HEK293 (cell line): Measurements from ENCODE around the gene MTMR3.

Experiments
- CTCF ChIA-PET: fragments of 350-600 bp; formaldehyde crosslinking; extraction: SDS; loops from one replicate; lab custom pipeline; 2021; ENCODE audit warnings: antibody characterized with exemption; lab: Yijun Ruan, JAX
- POLR2A ChIA-PET: fragments of 300-600 bp; formaldehyde crosslinking; extraction: SDS; loops from one replicate; lab custom pipeline; 2020; ENCODE audit warnings: antibody characterized with exemption, inconsistent platforms; lab: Yijun Ruan, JAX
- H3K27ac ChIP-seq: fragments of 200-500 bp; sonication (Bioruptor generic); 2 replicates; pipeline ENCODE4 v1.5.1; 2014; ENCODE audit warnings: low read depth, low read length, control low read depth, inconsistent platforms; ENCODE audit errors: extremely low read depth
- H3K36me3 ChIP-seq, 2 experiments: fragments of 200-500 bp in 1 of 2; sonication (Bioruptor generic) in 1 of 2; 1 replicate in 1 of 2; 2 replicates in 1 of 2; pipeline ENCODE4 v1.5.1; 2014 to 2017; ENCODE audit warnings: inconsistent platforms in 2 of 2, low read length in 2 of 2; ENCODE audit not compliant: control insufficient read depth in 2 of 2, insufficient read depth in 1 of 2
- H3K4me1 ChIP-seq: fragments of 200-500 bp; sonication (Bioruptor generic); 2 replicates; pipeline ENCODE4 v1.5.1; 2014; ENCODE audit warnings: mild to moderate bottlenecking, low read length, inconsistent platforms; ENCODE audit not compliant: control insufficient read depth, insufficient read depth
- H3K4me3 ChIP-seq: 2 replicates; pipeline ENCODE4 v1.5.1; 2011; ENCODE audit warnings: low read depth, mild to moderate bottlenecking, control low read depth, low read length, moderate library complexity
- H3K9me3 ChIP-seq: fragments of 200-500 bp; sonication (Bioruptor generic); 2 replicates; pipeline ENCODE4 v1.5.1; 2014; ENCODE audit warnings: low read depth, low read length, inconsistent platforms; ENCODE audit not compliant: control insufficient read depth, insufficient read depth
- GLI2 ChIP-seq: fragments of 450-650 bp; formaldehyde crosslinking; IDR thresholded peaks from 2 replicates; pipeline ENCODE4; 2017; ENCODE audit warnings: missing biosample characterization, missing genetic modification characterization, low read depth, borderline replicate concordance
- GLI4 ChIP-seq: fragments of 450-650 bp; formaldehyde crosslinking; IDR thresholded peaks from 2 replicates; pipeline ENCODE4 v1.5.1; 2016; ENCODE audit warnings: missing biosample characterization, missing genetic modification characterization
- INSM2 ChIP-seq: fragments of 450-650 bp; formaldehyde crosslinking; IDR thresholded peaks from 2 replicates; pipeline ENCODE4 v1.5.1; 2016; ENCODE audit warnings: missing biosample characterization, missing genetic modification characterization
- PRDM4 ChIP-seq: fragments of 450-650 bp; formaldehyde crosslinking; IDR thresholded peaks from 2 replicates; pipeline ENCODE4 v1.5.1; 2017; ENCODE audit warnings: missing biosample characterization, missing genetic modification characterization
- SETDB1 ChIP-seq: IDR thresholded peaks from one replicate; pipeline ENCODE4 v1.6.1; 2017; ENCODE audit warnings: mild to moderate bottlenecking, low read length, moderate library complexity, mixed read lengths; ENCODE audit not compliant: insufficient read length
- SP7 ChIP-seq: fragments of 450-650 bp; formaldehyde crosslinking; IDR thresholded peaks from 2 replicates; pipeline ENCODE4 v1.5.1; 2016; ENCODE audit warnings: missing biosample characterization, missing genetic modification characterization
- WT1 ChIP-seq: fragments of 450-650 bp; formaldehyde crosslinking; IDR thresholded peaks from 2 replicates; pipeline ENCODE4 v1.5.1; 2016; ENCODE audit warnings: missing biosample characterization, missing genetic modification characterization
- ZFHX2 ChIP-seq: fragments of 450-650 bp; formaldehyde crosslinking; conservative IDR thresholded peaks from 2 replicates; pipeline ENCODE4 v1.5.1; 2016; ENCODE audit warnings: missing biosample characterization, missing genetic modification characterization
- ZNF175 ChIP-seq: fragments of 450-650 bp; formaldehyde crosslinking; IDR thresholded peaks from 2 replicates; pipeline ENCODE4 v1.5.1; 2016; ENCODE audit warnings: missing biosample characterization, missing genetic modification characterization
- ZNF19 ChIP-seq: fragments of 450-650 bp; formaldehyde crosslinking; IDR thresholded peaks from 2 replicates; pipeline ENCODE4; 2016; ENCODE audit warnings: missing biosample characterization, missing genetic modification characterization, low read depth
- ZNF23 ChIP-seq: fragments of 450-650 bp; formaldehyde crosslinking; IDR thresholded peaks from 2 replicates; pipeline ENCODE4 v1.5.1; 2016; ENCODE audit warnings: missing biosample characterization, missing genetic modification characterization, borderline replicate concordance
- ZNF335 ChIP-seq: fragments of 450-650 bp; formaldehyde crosslinking; conservative IDR thresholded peaks from 2 replicates; pipeline ENCODE4 v1.5.1; 2016; ENCODE audit warnings: missing biosample characterization, missing genetic modification characterization
- ZNF510 ChIP-seq: fragments of 450-650 bp; formaldehyde crosslinking; IDR thresholded peaks from 2 replicates; pipeline ENCODE4 v1.5.1; 2018; ENCODE audit warnings: mild to moderate bottlenecking, missing genetic modification characterization, missing biosample characterization; ENCODE audit not compliant: insufficient replicate concordance
- ZNF600 ChIP-seq: fragments of 450-650 bp; formaldehyde crosslinking; IDR thresholded peaks from 2 replicates; pipeline ENCODE4 v1.5.1; 2016; ENCODE audit warnings: missing biosample characterization, missing genetic modification characterization
- ZNF747 ChIP-seq: fragments of 450-650 bp; formaldehyde crosslinking; IDR thresholded peaks from 2 replicates; pipeline ENCODE4 v1.5.1; 2016; ENCODE audit warnings: missing biosample characterization, missing genetic modification characterization
- ZNF792 ChIP-seq: fragments of 450-650 bp; formaldehyde crosslinking; IDR thresholded peaks from 2 replicates; pipeline ENCODE4 v1.5.1; 2016; ENCODE audit warnings: missing biosample characterization, missing genetic modification characterization
- ZSCAN4 ChIP-seq: fragments of 450-650 bp; formaldehyde crosslinking; IDR thresholded peaks from 2 replicates; pipeline ENCODE4 v1.5.1; 2017; ENCODE audit warnings: missing biosample characterization, missing genetic modification characterization
- TF ChIP-seq, protein P1 (sequence below): fragments of 450-650 bp; formaldehyde crosslinking; IDR thresholded peaks from 2 replicates; pipeline ENCODE4 v1.5.1; 2016; ENCODE audit warnings: missing biosample characterization, missing genetic modification characterization
- TF ChIP-seq, protein P2 (sequence below): fragments of 450-650 bp; formaldehyde crosslinking; IDR thresholded peaks from 2 replicates; pipeline ENCODE4 v1.5.1; 2016; ENCODE audit warnings: missing biosample characterization, missing genetic modification characterization
- TF ChIP-seq, protein P3 (sequence below): fragments of 450-650 bp; IDR thresholded peaks from 2 replicates; pipeline ENCODE4 v1.5.1; 2018; ENCODE audit warnings: missing biosample characterization, mild to moderate bottlenecking, missing genetic modification characterization
- TF ChIP-seq, protein P4 (sequence below): fragments of 450-650 bp; formaldehyde crosslinking; IDR thresholded peaks from 2 replicates; pipeline ENCODE4 v1.5.1; 2016; ENCODE audit warnings: missing biosample characterization, missing genetic modification characterization

The MTMR3 gene

GRCh38 chr22:29872989-29873388 is 10.0 kb upstream of the MTMR3 start:
- ChIA-PET POLR2A (interaction anchor here (1.3 kb wide), 1 partner anchor 10 kb away, joined by 5 read pairs; the partner anchor contains the start of gene MTMR3), CTCF (no interaction called here)
- TF ChIP-seq ZNF747 (tag by site-specific recombination) (no peak), SETDB1 (no peak), ZFHX2 (tag by site-specific recombination) (no peak), ZNF600 (no peak), ZNF175 (tag by site-specific recombination) (no peak), GLI2 (tag by site-specific recombination) (no peak), ZNF23 (tag by site-specific recombination) (no peak), WT1 (no peak), ZNF792 (tag by site-specific recombination) (no peak), ZNF335 (tag by site-specific recombination) (no peak)
- TF ChIP-seq, protein P1, sequence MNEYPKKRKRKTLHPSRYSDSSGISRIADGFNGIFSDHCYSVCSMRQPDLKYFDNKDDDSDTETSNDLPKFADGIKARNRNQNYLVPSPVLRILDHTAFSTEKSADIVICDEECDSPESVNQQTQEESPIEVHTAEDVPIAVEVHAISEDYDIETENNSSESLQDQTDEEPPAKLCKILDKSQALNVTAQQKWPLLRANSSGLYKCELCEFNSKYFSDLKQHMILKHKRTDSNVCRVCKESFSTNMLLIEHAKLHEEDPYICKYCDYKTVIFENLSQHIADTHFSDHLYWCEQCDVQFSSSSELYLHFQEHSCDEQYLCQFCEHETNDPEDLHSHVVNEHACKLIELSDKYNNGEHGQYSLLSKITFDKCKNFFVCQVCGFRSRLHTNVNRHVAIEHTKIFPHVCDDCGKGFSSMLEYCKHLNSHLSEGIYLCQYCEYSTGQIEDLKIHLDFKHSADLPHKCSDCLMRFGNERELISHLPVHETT (tag by site-specific recombination): no peak
- TF ChIP-seq, all 188 proteins: peak for 0
- peaks cover 15% of the 10 kb centered on the region for H3K4me1 ChIP-seq
- no peak overlapping the region for H3K4me3 ChIP-seq
- no peaks in the 10 kb centered on the region for H3K36me3 ChIP-seq
- no peaks in the 10 kb centered on the region for H3K9me3 ChIP-seq
- H3K27ac ChIP-seq: no peak overlapping the region

DNA sequence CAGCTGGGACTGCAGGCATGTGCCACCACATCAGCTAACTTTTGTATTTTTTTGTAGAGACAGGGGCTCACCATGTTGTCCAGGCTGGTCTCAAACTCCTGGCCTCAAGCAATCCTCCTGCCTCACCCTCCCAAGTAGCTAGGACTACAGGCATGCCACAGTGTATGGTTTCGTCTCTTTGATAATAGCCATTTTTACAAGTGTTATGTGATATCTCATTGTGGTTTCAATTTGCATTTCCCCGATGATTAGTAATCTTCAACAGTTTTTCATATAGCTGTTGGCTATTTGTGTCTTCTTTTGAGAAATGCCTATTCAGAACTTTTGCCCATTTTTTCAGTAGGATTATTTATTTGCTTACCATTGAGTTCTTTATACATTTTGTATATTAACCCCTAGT is 9.0 kb upstream of the MTMR3 start:
- POLR2A ChIA-PET: interaction anchor here (1.0 kb wide), 1 partner anchor 23 kb away, joined by 3 read pairs; no protein-coding TSS in a partner anchor
- Histone ChIP-seq H3K4me1 (peaks cover 15% of the 10 kb centered on the region), H3K9me3 (no peaks in the 10 kb centered on the region), H3K4me3 (no peak overlapping the region), H3K36me3 (no peaks in the 10 kb centered on the region), H3K27ac (no peak overlapping the region)
- CTCF ChIA-PET: interaction anchor here (0.6 to 1.6 kb wide), 5 partner anchors 8 to 282 kb away, joined by 3 to 5 read pairs (median 3); no protein-coding TSS in a partner anchor
- TF ChIP-seq INSM2 (tag by site-specific recombination) (peak; percentile 71; the same call in 1 of the 2 replicates), ZNF510 (no peak), ZNF19 (tag by site-specific recombination) (no peak), ZSCAN4 (tag by site-specific recombination) (no peak), PRDM4 (0 out of 2 replicates have a peak, but pooled peaks have one; percentile 46), SP7 (tag by site-specific recombination) (0 out of 2 replicates have a peak, but pooled peaks have one; percentile 50), GLI4 (tag by site-specific recombination) (no peak)
- TF ChIP-seq, protein P2, sequence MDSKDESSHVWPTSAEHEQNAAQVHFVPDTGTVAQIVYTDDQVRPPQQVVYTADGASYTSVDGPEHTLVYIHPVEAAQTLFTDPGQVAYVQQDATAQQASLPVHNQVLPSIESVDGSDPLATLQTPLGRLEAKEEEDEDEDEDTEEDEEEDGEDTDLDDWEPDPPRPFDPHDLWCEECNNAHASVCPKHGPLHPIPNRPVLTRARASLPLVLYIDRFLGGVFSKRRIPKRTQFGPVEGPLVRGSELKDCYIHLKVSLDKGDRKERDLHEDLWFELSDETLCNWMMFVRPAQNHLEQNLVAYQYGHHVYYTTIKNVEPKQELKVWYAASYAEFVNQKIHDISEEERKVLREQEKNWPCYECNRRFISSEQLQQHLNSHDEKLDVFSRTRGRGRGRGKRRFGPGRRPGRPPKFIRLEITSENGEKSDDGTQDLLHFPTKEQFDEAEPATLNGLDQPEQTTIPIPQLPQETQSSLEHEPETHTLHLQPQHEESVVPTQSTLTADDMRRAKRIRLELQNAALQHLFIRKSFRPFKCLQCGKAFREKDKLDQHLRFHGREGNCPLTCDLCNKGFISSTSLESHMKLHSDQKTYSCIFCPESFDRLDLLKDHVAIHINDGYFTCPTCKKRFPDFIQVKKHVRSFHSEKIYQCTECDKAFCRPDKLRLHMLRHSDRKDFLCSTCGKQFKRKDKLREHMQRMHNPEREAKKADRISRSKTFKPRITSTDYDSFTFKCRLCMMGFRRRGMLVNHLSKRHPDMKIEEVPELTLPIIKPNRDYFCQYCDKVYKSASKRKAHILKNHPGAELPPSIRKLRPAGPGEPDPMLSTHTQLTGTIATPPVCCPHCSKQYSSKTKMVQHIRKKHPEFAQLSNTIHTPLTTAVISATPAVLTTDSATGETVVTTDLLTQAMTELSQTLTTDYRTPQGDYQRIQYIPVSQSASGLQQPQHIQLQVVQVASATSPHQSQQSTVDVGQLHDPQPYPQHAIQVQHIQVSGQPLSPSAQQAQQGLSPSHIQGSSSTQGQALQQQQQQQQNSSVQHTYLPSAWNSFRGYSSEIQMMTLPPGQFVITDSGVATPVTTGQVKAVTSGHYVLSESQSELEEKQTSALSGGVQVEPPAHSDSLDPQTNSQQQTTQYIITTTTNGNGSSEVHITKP (tag by site-specific recombination): peak; percentile 56
- TF ChIP-seq, protein P3, sequence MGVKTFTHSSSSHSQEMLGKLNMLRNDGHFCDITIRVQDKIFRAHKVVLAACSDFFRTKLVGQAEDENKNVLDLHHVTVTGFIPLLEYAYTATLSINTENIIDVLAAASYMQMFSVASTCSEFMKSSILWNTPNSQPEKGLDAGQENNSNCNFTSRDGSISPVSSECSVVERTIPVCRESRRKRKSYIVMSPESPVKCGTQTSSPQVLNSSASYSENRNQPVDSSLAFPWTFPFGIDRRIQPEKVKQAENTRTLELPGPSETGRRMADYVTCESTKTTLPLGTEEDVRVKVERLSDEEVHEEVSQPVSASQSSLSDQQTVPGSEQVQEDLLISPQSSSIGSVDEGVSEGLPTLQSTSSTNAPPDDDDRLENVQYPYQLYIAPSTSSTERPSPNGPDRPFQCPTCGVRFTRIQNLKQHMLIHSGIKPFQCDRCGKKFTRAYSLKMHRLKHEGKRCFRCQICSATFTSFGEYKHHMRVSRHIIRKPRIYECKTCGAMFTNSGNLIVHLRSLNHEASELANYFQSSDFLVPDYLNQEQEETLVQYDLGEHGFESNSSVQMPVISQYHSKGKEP (tag by site-specific recombination): 0 out of 2 replicates have a peak, but pooled peaks have one; percentile 7
- TF ChIP-seq, protein P4, sequence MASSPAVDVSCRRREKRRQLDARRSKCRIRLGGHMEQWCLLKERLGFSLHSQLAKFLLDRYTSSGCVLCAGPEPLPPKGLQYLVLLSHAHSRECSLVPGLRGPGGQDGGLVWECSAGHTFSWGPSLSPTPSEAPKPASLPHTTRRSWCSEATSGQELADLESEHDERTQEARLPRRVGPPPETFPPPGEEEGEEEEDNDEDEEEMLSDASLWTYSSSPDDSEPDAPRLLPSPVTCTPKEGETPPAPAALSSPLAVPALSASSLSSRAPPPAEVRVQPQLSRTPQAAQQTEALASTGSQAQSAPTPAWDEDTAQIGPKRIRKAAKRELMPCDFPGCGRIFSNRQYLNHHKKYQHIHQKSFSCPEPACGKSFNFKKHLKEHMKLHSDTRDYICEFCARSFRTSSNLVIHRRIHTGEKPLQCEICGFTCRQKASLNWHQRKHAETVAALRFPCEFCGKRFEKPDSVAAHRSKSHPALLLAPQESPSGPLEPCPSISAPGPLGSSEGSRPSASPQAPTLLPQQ: 0 out of 2 replicates have a peak, but pooled peaks have one; percentile 19
